H7 (cell line): ENCODE measurements around the gene THSD4. TPM values are rescaled to one million over a fixed set of nuclear protein-coding genes. Genes with fewer than 3 reads are reported as not detected.

Source experiments
- DNase-seq: peaks from one replicate; pipeline ENCODE4 v3.0.0; 2012
- H3K27me3 ChIP-seq: 2 replicates; pipeline ENCODE4 v1.6.0; 2011; ENCODE audit warnings: mild to moderate bottlenecking, low read length; ENCODE audit not compliant: control insufficient read depth, insufficient read depth
- H3K36me3 ChIP-seq: replicated peaks from 2 replicates; pipeline ENCODE4 v1.5.1; 2011; ENCODE audit warnings: low read length; ENCODE audit not compliant: control insufficient read depth, insufficient read depth
- H3K4me3 ChIP-seq: 2 replicates; pipeline ENCODE4 v1.5.1; 2011; ENCODE audit warnings: low read depth, mild to moderate bottlenecking, control low read depth, low read length, moderate library complexity; ENCODE audit not compliant: insufficient read depth
- total RNA-seq: library from RNA; depleted of rRNA; stranded (reverse); fragments of >200 nt; shearing (Covaris generic); gene quantifications from 2 replicates; pipeline ENCODE4 v1.2.3, GENCODE V29; 2014

Gene THSD4
- total RNA-seq, 1 experiment from 2014 or later = 3.9 TPM

DNA sequence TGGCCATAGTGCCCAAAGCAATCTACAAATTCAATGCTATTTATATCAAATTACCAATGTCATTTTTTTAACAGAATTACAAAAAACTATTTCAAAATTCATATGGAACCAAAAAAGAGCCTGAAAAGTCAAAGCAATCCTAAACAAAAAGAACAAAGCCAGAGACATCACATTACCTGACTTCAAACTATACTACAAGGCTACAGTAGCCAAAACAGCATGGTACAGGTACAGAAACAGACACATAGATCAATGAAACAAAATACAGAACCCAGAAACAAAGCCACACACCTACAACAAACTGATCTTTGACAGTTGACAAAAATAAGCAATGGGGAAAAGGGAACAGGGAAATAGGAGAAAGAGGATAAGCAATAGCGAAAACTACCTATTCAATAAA is 26.6 kb upstream of the THSD4 start:
- peaks cover 35% of the 10 kb centered on the region for H3K27me3 ChIP-seq
- H3K4me3 ChIP-seq = no peak overlapping the region
- no peaks in the 10 kb centered on the region for H3K36me3 ChIP-seq
- DNase-seq = no peak

DNA sequence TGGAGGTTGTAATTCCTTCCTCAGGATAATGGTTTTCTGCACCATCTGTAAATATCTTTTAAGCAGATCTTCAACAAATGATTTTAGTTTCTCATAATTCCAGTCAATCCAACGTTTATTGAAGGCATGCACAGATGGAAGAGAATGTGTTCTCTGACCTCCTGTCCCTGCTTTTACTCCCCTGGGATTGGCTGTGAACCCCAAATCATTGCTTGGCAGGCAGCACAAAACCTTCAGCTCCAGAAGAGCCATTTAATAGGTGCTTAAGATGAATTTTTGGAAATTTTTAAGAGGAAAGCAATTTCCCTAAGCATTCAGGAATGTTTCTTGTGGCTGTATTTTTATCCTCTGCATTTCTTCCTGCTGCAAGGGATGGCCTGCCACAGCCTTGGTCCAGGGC is 25.5 kb upstream of the THSD4 start:
- Histone ChIP-seq H3K36me3 (no peaks in the 10 kb centered on the region), H3K4me3 (no peak overlapping the region), H3K27me3 (peaks cover 25% of the 10 kb centered on the region)
- no peak for DNase-seq

DNA sequence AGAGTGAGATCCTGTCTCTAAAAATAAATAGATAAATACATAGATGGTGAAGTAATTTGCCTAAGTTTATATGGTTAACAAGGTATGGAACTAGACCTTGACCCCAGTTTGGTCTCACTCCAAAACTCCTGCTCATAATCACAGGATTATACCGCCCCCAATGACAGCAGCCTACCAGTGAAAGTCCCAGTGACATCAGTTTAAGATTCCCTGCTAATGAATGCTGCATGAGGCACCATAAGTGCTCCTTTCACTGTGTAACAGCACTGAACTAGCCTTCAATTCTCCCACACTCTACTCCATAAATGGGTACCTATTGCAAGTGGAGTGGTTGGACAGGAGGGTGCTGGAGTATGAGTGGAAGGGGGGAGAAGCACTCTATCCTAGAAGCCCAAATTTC is 23.7 kb upstream of the THSD4 start:
- Histone ChIP-seq H3K4me3 (no peak overlapping the region), H3K27me3 (peaks cover 10% of the 10 kb centered on the region), H3K36me3 (no peaks in the 10 kb centered on the region)
- DNase-seq = no peak

GRCh38 chr15:71092056-71092600 is 23.1 kb upstream of the THSD4 start:
- Histone ChIP-seq H3K36me3 (no peaks in the 10 kb centered on the region), H3K4me3 (no peak overlapping the region), H3K27me3 (peaks cover 7% of the 10 kb centered on the region; the same call in 1 of the 2 replicates)
- DNase-seq = no peak

- H3K4me3 ChIP-seq = no peak overlapping the region
- DNase-seq = no peak
- H3K36me3 ChIP-seq = no peaks in the 10 kb centered on the region
- H3K27me3 ChIP-seq = peaks cover 3% of the 10 kb centered on the region; the same call in 1 of the 2 replicates
Observed at GRCh38 chr15:71093054-71094024, 21.9 kb upstream of the THSD4 start.

DNA sequence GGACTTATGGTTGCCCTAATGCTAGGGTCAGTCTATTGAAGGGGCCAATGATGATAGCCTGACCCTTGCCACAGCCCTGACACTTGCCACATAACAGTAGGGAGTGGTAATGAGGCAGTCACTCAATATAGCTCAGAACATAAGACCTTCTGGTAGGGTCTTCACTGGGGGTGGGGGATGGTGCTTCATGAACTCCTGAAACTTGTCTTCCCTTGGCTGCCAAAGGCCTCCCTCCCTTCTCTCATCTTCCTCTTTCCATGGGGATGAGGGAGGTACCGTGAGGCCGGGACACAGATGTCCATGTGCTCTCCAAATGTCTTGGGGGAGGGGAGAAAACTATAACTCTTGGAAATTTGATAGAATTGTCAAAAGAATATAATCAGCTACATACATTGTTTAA is 21.1 kb upstream of the THSD4 start:
- no peaks in the 10 kb centered on the region for H3K36me3 ChIP-seq
- no peak for DNase-seq
- no peak overlapping the region for H3K4me3 ChIP-seq
- H3K27me3 ChIP-seq = peaks cover 3% of the 10 kb centered on the region; the same call in 1 of the 2 replicates

GRCh38 chr15:71096676-71097075 is 18.6 kb upstream of the THSD4 start:
- no peak overlapping the region for H3K4me3 ChIP-seq
- no peaks in the 10 kb centered on the region for H3K36me3 ChIP-seq
- no peak for DNase-seq

DNA sequence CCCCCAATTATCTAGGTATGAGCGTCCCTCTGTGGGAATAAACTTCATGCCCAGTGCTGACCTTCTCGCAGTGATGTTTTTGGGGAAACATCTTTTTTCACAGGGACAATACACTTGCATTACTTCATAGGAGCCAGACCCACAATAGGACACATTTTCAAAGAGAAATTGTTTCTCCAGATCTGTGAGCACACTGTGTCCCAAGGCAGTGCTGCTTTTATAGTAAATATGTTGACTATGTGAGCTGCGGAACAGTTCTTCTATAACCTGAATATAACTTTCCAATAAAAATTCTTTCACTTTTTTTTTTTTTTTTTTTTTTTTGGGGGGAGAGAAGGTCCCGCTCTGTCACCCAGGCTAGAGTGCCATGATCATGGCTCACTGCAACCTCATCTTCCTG is 17.4 kb upstream of the THSD4 start:
- Histone ChIP-seq H3K4me3 (no peak overlapping the region), H3K36me3 (no peaks in the 10 kb centered on the region), H3K27me3 (no peaks in the 10 kb centered on the region; the same call in 1 of the 2 replicates)
- no peak for DNase-seq

More at GRCh38 chr15:71096676-71097075, 18.6 kb upstream of the THSD4 start:
- peaks cover 3% of the 10 kb centered on the region; the same call in 1 of the 2 replicates for H3K27me3 ChIP-seq

- Histone ChIP-seq H3K4me3 (no peak overlapping the region), H3K27me3 (no peaks in the 10 kb centered on the region), H3K36me3 (no peaks in the 10 kb centered on the region)
- no peak for DNase-seq
Observed at GRCh38 chr15:71098920-71099319, 16.4 kb upstream of the THSD4 start.

DNA sequence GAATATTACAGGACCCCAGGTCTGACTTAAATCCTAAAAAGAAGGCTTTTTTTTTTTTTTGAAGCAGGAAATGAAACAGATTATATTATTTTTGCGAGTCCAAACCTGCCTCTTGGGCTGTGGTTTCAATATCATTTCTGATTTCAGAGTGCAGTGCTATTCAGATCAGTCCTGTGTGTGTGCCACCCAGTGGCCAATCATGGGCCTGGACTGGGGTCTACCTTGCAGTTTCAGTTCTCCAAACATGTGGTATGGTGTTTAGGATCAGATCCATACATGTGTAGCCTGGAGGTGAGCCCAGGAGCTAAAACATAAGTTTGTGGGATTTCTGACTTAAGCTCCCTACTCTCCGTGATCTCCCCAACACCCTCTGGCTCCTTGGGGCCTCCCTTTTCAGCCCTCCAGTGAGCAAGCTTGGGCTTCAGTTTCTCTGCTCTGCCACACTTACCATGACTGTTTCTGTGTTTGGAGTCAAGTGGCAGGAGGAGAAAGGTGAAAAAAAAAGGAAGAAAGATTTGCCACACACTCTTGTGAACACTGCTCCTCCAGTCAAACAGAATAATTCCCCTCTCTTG is 12.1 kb upstream of the THSD4 start:
- no peaks in the 10 kb centered on the region for H3K27me3 ChIP-seq
- no peak overlapping the region for H3K4me3 ChIP-seq
- DNase-seq = peak; percentile 17
- no peaks in the 10 kb centered on the region for H3K36me3 ChIP-seq

GRCh38 chr15:71104636-71105035 is 10.6 kb upstream of the THSD4 start:
- Histone ChIP-seq H3K4me3 (no peak overlapping the region), H3K36me3 (no peaks in the 10 kb centered on the region), H3K27me3 (no peaks in the 10 kb centered on the region)
- DNase-seq = no peak

GRCh38 chr15:71105444-71105843 is 9.8 kb upstream of the THSD4 start:
- H3K4me3 ChIP-seq = no peak overlapping the region
- DNase-seq = no peak
- H3K36me3 ChIP-seq = no peaks in the 10 kb centered on the region
- no peaks in the 10 kb centered on the region for H3K27me3 ChIP-seq

GRCh38 chr15:71106802-71107500 is 8.3 kb upstream of the THSD4 start:
- H3K36me3 ChIP-seq = no peaks in the 10 kb centered on the region
- H3K4me3 ChIP-seq = no peak overlapping the region
- H3K27me3 ChIP-seq = no peaks in the 10 kb centered on the region
- no peak for DNase-seq

DNA sequence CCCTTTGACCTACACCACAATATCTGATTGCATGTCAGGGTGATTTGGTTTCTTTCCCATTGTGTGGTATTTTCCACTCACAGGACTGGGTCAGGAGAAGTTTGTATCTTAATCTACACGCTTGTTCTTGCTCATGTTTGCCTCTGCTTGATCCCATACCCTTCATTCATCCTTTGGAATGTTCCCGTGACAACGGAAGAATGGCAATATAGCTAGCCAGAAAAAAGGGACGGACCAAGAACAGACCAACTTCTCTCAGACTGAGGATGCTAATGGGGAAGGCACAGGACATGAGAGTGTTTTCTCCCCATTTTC is 7.8 kb upstream of the THSD4 start:
- Histone ChIP-seq H3K27me3 (no peaks in the 10 kb centered on the region), H3K36me3 (no peaks in the 10 kb centered on the region), H3K4me3 (no peak overlapping the region)
- no peak for DNase-seq
